Measurements from ENCODE around the gene LRRC28. TPM values are rescaled to one million over a fixed set of nuclear protein-coding genes. Genes with fewer than 3 reads are reported as not detected.

Gene LRRC28
- total RNA-seq, 2 experiments from 2014 or later: 15.2 to 18.2 TPM

DNA sequence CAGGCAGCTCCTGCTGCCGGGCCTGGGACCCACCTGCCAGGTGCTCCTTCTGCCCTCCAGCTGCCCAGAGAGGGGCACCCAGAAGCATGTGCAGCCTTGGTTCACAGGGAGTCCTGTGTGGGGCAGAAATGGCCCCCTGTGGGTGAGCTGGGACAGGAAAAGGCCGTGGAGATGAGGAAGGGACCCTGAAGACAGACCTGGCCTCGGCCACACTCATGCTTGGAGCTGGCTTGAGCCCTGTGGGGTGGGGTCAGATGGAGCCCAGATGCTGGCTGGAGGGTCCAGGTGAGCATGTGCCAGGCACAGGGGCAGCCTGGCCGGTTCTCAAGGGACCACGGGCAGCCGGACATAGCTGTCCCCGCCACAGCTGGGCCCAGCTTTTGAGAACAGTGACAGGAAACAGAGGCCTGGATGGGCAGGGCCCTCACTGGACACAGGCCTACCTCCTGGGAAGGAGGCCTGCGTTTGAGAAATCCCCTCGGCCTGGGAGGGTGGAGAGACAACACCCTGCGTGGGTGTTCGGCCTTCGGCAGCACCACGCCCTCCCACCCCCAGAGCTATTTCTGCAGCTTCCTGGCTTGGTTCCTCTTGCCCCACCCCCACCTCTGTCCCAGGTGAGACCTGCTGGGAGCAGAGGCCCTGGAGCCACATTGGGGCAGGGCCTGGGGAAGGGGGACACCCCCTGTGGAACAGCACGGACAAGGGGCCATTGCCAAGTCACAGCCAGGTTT, 181.9 kb downstream of the LRRC28 start:
- no peaks in the 10 kb centered on the region for H3K9me3 Mint-ChIP-seq (ENCODE audit: low read depth)
- no peaks in the 10 kb centered on the region for H3K27me3 Mint-ChIP-seq
- ChIA-PET CTCF (interaction anchor here (0.8 to 1.1 kb wide), 2 partner anchors 146 to 271 kb away, joined by 3 read pairs; no protein-coding TSS in a partner anchor), POLR2A (no interaction called here)
- peaks cover 32% of the 10 kb centered on the region for H3K4me1 Mint-ChIP-seq
- intact Hi-C loops (cut with DNase I, micrococcal nuclease): no loop called here
- DNase-seq (peak; percentile 27), ATAC-seq (no peak)
- no peak overlapping the region for H3K4me3 Mint-ChIP-seq
- no peak overlapping the region for H3K27ac Mint-ChIP-seq
- H3K36me3 Mint-ChIP-seq (ENCODE audit: low read depth): no peaks in the 10 kb centered on the region

DNA sequence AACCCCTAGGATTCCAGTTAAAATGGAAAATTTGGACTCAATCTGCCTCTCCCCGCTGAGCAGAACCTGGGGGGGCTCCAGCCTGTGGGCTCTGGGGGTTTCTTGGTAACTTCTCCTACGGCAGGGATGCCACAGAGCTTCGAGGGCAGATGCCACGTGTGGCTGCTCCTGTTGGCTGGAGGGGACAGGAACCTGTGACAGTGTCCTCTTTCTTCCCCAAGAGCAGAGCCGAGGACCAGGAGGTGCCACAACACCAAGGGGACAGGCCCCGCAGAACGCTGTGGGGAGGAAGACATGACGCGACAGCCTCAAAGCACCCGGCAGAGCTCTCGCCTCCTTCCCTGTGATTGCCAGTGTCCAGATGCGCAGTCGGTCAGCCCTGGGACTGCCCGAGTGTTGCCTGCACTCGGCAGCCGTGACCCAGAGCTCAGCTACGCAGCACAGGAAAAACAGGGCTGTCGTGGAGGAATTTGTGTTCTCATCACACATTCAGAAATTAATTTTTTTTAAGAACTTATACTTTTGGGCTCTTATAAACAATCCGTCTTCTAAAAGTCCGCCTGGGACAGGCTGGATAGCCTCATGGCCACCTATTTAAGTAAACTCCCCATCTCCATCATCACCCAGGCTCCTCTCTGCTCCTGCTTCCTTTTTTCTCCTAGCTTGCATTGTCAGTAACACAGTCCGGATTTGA, 182.6 kb downstream of the LRRC28 start:
- H3K4me1 Mint-ChIP-seq: peaks cover 36% of the 10 kb centered on the region
- DNase-seq (peak; percentile 5), ATAC-seq (no peak)
- no peak overlapping the region for H3K4me3 Mint-ChIP-seq
- no peaks in the 10 kb centered on the region for H3K27me3 Mint-ChIP-seq
- H3K36me3 Mint-ChIP-seq (ENCODE audit: low read depth): no peaks in the 10 kb centered on the region
- intact Hi-C loops (cut with DNase I, micrococcal nuclease): no loop called here
- peak overlapping the region; percentile 55 for H3K27ac Mint-ChIP-seq
- CTCF ChIA-PET: interaction anchor here (0.8 to 1.1 kb wide), 2 partner anchors 147 to 270 kb away, joined by 3 read pairs; no protein-coding TSS in a partner anchor
- POLR2A ChIA-PET: no interaction called here
- no peaks in the 10 kb centered on the region for H3K9me3 Mint-ChIP-seq (ENCODE audit: low read depth)

DNA sequence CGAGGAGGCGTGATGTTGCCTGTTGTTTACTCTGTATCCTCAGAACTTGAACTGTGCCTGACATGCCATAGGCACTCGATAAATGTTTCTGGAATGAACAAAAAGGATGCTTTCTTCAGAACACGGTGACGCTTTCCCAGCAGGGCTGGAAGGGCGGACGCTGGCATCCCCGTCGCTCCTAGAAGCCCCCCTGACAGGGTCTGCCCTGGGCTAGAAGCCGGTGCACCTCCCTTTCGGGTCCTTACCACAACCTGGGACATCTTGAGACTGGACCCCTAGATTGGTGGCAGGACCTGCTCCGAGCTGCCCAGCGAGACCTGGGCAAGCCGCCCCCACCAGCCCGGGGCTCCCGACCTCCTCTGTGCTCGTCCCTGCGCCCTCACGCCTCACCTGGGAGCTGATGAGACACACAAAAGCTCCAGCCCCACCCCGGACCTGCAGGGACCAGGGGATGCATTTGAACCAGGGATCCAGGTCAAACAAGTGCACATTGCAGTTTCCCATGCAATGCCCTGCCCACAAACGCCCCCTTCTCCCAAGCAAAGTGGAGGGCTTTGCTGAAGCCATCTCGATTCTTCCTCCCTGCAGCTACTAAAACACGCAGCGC, 183.3 kb downstream of the LRRC28 start:
- ChIA-PET CTCF (no interaction called here), POLR2A (no interaction called here)
- H3K9me3 Mint-ChIP-seq (ENCODE audit: low read depth): no peaks in the 10 kb centered on the region
- ATAC-seq: no peak
- H3K27ac Mint-ChIP-seq: no peak overlapping the region
- no peak overlapping the region for H3K4me3 Mint-ChIP-seq
- peaks cover 36% of the 10 kb centered on the region for H3K4me1 Mint-ChIP-seq
- DNase-seq: no peak
- H3K36me3 Mint-ChIP-seq (ENCODE audit: low read depth): no peaks in the 10 kb centered on the region
- H3K27me3 Mint-ChIP-seq: no peaks in the 10 kb centered on the region
- intact Hi-C loops (cut with DNase I, micrococcal nuclease): no loop called here

DNA sequence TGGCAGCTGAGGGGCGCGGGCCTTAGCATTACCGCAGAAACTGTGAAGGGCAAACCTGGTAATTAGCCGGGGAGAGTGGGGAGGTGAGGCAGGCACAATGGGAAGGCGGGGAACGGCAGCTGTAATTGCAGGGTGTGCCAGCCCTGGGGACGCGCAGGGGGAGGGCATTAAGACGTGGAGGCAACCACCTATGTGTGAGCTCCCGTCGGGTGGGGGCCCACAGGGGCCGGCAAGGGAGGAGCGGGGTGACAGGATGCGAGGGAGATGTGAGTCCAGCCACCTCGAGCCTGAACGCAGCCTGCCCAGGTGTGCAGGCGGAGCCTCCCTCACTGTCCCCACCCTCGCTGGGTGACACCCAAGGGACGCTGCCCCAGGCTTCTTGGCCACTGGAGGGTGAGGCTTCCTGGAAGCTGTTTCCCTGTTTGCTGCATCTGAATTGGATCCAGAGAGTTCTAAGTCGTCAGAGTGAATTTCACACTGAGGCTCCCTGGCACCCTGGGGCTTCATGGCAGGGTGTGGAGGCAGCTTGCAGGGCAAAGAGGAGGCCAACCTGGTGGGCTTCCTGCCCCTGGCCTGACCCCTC, 183.9 kb downstream of the LRRC28 start:
- no peak overlapping the region for H3K27ac Mint-ChIP-seq
- ATAC-seq (no peak), DNase-seq (peak; percentile 6)
- H3K27me3 Mint-ChIP-seq: no peaks in the 10 kb centered on the region
- H3K4me3 Mint-ChIP-seq: no peak overlapping the region
- ChIA-PET CTCF (no interaction called here), POLR2A (no interaction called here)
- no peaks in the 10 kb centered on the region for H3K36me3 Mint-ChIP-seq (ENCODE audit: low read depth)
- H3K9me3 Mint-ChIP-seq (ENCODE audit: low read depth): no peaks in the 10 kb centered on the region
- peaks cover 36% of the 10 kb centered on the region for H3K4me1 Mint-ChIP-seq
- intact Hi-C loops (cut with DNase I, micrococcal nuclease): no loop called here

DNA sequence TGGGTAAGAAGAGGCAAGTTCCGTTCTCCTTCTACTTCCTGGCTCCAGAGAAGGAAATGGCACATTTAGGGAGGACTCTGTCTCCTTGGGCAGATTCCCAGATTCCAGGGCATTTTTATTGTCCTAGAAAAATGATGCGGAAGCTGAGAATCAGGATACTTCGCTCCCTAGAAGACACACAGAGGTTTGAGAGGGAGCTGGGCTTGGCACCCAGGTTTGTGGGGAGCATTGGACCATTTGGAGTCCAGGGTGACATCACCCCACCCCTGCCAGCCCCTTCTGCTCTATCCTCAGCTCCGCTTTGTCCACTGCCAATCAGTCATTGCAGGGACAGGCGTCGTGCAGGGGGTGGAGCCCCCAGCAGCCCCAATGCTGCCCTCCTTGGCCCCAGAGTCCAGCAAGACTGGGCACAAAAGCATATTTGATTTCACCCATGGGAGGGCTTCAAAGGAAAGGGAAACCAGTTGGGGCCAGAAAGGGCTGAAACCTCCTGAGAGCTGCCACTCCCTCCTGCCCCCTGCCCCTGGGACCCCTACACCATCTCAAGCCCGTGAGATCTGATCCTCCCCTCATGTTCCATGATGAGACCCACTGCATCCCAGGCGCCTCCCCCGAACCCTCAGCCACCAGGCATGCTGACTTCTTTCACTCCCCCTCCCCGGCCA, 184.7 kb downstream of the LRRC28 start:
- intact Hi-C loops (cut with DNase I, micrococcal nuclease): no loop called here
- Mint-ChIP-seq H3K9me3 (ENCODE audit: low read depth) (no peaks in the 10 kb centered on the region), H3K4me3 (no peak overlapping the region), H3K4me1 (peaks cover 36% of the 10 kb centered on the region), H3K27me3 (no peaks in the 10 kb centered on the region), H3K27ac (no peak overlapping the region), H3K36me3 (ENCODE audit: low read depth) (no peaks in the 10 kb centered on the region)
- ChIA-PET POLR2A (no interaction called here), CTCF (no interaction called here)
- ATAC-seq (no peak), DNase-seq (no peak)

DNA sequence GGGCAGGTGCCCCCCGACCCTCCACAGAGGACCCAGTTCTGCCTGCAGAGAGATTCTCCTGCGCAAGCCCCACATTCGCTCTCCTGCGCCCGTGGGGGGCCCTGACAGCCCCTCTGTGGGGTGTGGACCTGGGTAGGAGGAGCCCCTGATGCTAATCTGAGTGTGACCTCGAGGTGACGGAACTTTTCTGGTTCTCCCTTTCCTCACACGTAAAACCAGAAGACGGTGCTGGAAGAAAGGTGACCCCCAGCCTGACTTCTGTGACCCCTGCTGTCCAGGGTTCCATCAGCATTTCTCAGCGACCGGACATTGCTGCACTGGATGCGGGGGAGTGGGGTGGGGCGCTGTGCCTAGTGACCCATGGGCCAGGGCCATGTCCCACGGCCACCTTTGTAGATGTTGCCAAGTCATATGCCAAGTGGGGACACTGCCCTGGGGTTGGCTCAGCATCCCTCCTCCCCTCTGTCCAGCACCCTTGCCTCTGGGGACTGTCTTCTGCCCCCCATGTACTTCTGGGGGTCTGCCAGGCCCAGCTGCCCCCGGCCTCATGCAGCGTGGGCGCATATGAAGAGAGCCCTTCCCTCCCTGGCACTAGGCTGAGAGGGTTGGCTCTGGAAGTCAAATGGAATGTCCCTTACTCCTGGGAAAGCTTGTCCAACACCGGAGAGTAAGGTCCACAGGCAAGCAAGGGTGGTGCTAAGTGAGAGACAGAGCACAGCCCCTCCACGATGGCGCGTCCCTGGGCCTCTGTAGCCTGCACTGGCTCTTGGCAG, 185.4 kb downstream of the LRRC28 start:
- H3K36me3 Mint-ChIP-seq (ENCODE audit: low read depth): no peaks in the 10 kb centered on the region
- H3K9me3 Mint-ChIP-seq (ENCODE audit: low read depth): no peaks in the 10 kb centered on the region
- DNase-seq: no peak
- ATAC-seq: no peak
- CTCF ChIA-PET: no interaction called here
- intact Hi-C loops (cut with DNase I, micrococcal nuclease): no loop called here
- H3K27ac Mint-ChIP-seq: no peak overlapping the region
- H3K4me3 Mint-ChIP-seq: no peak overlapping the region
- peaks cover 41% of the 10 kb centered on the region for H3K4me1 Mint-ChIP-seq
- POLR2A ChIA-PET: no interaction called here
- no peaks in the 10 kb centered on the region for H3K27me3 Mint-ChIP-seq

DNA sequence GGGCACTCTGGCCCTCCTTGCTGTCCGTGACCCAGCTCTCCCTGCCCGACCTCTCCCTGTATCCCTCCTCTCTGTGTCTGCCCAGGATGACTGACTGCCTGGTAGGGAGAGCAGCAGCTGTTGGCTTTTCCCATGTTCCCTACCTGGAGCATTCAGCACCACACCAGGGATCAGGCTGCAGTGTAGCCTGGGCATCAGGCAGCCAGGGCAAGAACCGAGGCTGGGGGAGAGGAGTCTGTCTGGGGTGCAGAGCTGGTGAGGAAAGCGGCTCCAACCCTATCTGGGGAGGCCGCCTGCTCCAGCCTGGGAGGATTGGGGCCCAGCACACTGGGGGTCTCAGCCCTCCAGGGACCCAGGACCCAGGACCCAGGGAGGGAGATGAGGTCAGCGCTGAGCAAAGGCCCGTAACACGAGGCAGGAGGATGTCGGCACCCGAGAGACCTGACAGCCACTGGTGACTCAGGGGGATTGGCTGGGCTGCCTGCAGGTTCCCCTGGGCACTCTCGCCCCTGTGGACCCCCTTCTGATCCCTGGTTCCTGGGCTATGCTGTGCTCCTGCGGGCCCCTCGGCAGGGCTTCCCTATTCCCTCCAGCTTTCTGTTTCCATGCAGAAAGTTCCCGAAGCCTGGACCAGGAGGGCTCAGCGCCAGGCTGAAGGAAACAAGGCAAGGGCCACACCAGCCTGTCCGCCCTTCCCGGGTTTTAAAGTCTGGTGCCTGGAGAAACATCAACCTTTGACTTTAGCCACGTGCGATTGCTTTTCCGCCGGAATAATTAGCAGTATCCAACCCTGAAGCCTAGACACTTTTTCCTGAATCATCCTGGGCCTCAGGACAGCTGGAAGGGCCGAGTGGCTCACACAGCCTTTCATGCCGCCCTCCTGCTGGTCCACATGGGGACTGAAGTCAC, 186.3 kb downstream of the LRRC28 start:
- H3K36me3 Mint-ChIP-seq (ENCODE audit: low read depth): no peaks in the 10 kb centered on the region
- ChIA-PET CTCF (no interaction called here), POLR2A (no interaction called here)
- H3K27ac Mint-ChIP-seq: no peak overlapping the region
- H3K27me3 Mint-ChIP-seq: no peaks in the 10 kb centered on the region
- no peak for ATAC-seq
- peaks cover 42% of the 10 kb centered on the region for H3K4me1 Mint-ChIP-seq
- no peaks in the 10 kb centered on the region for H3K9me3 Mint-ChIP-seq (ENCODE audit: low read depth)
- no peak overlapping the region for H3K4me3 Mint-ChIP-seq
- intact Hi-C loops (cut with DNase I, micrococcal nuclease): no loop called here
- no peak for DNase-seq

DNA sequence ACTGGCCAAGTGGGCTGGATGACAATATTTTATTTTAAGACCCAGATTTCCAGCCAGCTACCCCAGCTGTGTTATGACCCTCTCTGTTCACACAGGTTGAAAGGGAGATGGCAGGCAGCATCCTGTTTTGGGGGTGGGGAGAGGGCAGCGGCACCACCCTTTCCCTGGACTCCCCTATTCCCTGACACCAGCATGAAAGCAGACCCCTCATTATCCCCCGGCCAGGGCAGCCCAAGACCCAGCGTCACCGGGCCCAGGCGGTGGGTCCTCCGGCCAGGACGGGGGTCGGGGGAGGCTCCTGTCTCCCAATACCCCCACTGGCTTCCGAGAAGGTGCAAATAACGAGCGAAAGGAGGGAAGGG, 186.9 kb downstream of the LRRC28 start:
- Mint-ChIP-seq H3K27ac (no peak overlapping the region), H3K4me1 (peaks cover 45% of the 10 kb centered on the region)
- CTCF ChIA-PET: no interaction called here

DNA sequence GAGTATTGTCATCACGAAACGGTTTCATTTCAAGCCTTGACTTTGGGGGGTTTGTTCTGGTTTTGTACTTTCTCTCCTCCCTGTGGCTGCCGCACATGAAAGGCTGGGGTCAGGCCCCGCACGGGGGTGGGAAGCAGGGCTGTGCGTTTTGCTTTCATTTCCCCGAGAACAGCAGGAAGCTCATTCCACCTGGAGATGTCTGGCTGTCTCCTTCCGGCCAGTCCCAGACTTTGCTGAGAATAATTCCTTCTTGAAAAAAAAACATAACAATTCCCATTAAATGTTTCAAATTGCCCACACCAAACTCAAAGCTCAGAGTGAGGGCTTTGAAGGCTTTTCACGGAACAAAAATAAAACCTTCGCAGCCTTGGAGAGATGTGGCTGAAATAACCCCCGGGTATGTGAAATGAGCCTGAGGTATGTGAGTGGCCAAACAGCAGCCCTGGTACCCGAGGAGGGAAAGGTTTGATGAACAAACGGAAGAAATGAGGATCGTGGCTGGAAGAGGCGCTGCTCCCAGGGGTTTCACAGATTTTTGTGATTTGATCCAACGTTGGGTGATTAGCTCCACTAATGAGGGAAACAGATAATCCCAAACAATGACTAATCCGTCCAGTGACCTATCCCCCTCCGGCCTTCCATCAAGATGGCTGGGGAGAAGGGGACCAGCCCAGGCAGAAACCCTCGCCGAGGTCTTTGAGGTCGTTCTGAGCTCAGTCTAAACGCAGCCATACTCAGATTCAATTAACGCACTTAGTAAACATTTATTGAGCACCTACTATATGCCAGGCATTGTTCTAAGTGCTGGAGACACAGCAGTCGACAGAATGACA, 187.6 kb downstream of the LRRC28 start:
- ChIA-PET CTCF (interaction anchor here (0.7 to 1.0 kb wide), 2 partner anchors 8 to 24 kb away, joined by 3 read pairs; no protein-coding TSS in a partner anchor), POLR2A (no interaction called here)
- no peak overlapping the region for H3K27ac Mint-ChIP-seq

More for the DNA sequence above, 186.9 kb downstream of the LRRC28 start:
- no peaks in the 10 kb centered on the region for H3K9me3 Mint-ChIP-seq (ENCODE audit: low read depth)
- ATAC-seq (no peak), DNase-seq (no peak)
- intact Hi-C loops (cut with DNase I, micrococcal nuclease): no loop called here
- H3K36me3 Mint-ChIP-seq (ENCODE audit: low read depth): no peaks in the 10 kb centered on the region
- POLR2A ChIA-PET: no interaction called here
- no peak overlapping the region for H3K4me3 Mint-ChIP-seq
- no peaks in the 10 kb centered on the region for H3K27me3 Mint-ChIP-seq

DNA sequence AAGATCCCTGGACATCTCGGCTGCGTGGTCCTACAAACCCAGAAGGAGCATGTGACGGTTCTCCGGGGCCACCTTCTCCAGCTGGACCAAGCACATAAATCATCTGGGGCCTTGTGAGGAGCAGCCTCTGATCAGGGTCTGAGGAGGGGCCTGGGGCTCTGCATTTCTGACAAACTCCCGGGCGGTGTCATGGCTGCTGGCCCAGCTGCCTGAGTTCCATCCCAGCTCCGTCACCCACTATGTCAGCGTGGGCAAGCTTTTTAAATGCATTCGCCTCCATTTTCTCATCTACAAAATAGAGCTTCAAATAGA, 188.2 kb downstream of the LRRC28 start:
- DNase-seq (no peak), ATAC-seq (no peak)
- peaks cover 43% of the 10 kb centered on the region for H3K4me1 Mint-ChIP-seq
- no peaks in the 10 kb centered on the region for H3K27me3 Mint-ChIP-seq
- ChIA-PET POLR2A (no interaction called here), CTCF (interaction anchor here (1.0 kb wide), 1 partner anchor 9 kb away, joined by 3 read pairs; no protein-coding TSS in a partner anchor)
- H3K9me3 Mint-ChIP-seq (ENCODE audit: low read depth): no peaks in the 10 kb centered on the region
- no peaks in the 10 kb centered on the region for H3K36me3 Mint-ChIP-seq (ENCODE audit: low read depth)
- intact Hi-C loops (cut with DNase I, micrococcal nuclease): no loop called here
- H3K27ac Mint-ChIP-seq: no peak overlapping the region
- H3K4me3 Mint-ChIP-seq: no peak overlapping the region

More for the DNA sequence above, 187.6 kb downstream of the LRRC28 start:
- Mint-ChIP-seq H3K4me3 (no peak overlapping the region), H3K4me1 (peaks cover 44% of the 10 kb centered on the region), H3K36me3 (ENCODE audit: low read depth) (no peaks in the 10 kb centered on the region), H3K27me3 (no peaks in the 10 kb centered on the region), H3K9me3 (ENCODE audit: low read depth) (no peaks in the 10 kb centered on the region)
- ATAC-seq: peak; percentile 15
- DNase-seq: peak; percentile 31
- intact Hi-C loops (cut with DNase I, micrococcal nuclease): no loop called here

All from activated CD4-positive, alpha-beta T cell treated with anti-CD3 and anti-CD28 coated beads for 36 hours (primary cell).